ENCODE data around the gene MOB1A.

DNA sequence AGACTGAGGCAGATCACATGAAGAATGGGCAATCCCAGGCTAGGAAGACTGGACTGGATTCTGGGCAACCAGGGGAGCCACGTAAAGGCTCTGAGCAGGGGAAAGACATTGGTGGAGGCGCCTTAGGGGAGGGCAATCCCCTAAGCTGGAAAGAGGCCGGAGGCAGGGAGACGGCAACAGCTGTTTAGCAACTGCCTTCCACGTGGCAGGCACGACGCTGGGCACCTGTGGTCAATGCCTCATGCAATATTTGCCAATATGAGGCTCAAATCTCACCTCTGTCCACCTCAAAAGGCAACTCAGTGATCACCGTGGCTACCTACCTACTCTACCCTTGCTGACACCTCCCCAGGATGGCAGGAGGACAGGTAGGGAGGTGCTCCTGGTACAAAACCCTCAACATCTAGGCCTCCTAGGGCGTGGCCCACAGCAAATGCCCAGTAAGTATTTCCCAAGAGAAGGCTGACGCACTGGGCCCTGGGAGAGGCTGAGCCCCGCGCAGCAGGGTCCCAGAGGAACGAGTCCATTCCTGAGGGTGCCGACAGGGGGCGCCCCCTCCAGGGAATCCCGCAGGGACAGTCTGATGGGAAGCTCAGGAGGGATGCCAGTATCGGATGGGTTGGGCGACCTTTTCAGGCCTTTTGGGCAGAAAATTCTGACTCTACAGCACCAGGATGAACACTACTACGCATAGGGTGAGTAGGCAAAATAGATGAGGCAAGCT lies 39.9 kb downstream of the MOB1A start:
- no peak for TF ChIP-seq POLR2A (IDR thresholded peaks at IDR 0.05)
- no peak for TF ChIP-seq CTCF (IDR thresholded peaks at IDR 0.05)

Data from uterus (tissue), 2 donors.